Trophoblast cell (in vitro differentiated cells and primary cell): ENCODE results near the gene RABEPK.
"Not testable (repeated sequence)": the region's sequence is repeated elsewhere in the genome, so short reads cannot be mapped to it uniquely, and the experiment has no call there.

ENCODE experiments used
- DNase-seq, 2 donors: peaks; one replicate each; pipeline ENCODE4 v3.0.0-alpha.2; 2016
- H2AFZ ChIP-seq: 2 replicates; pipeline ENCODE4 v1.6.1; 2013; ENCODE audit warnings: low read length, moderate library complexity, mild to moderate bottlenecking; ENCODE audit not compliant: insufficient read depth, poor library complexity
- H2AK5ac ChIP-seq: 2 replicates; pipeline ENCODE4 v1.6.1; 2013; ENCODE audit warnings: mild to moderate bottlenecking, low read length
- H2BK120ac ChIP-seq: 2 replicates; pipeline ENCODE4 v1.6.1; 2013; ENCODE audit warnings: low read length, mild to moderate bottlenecking, moderate library complexity; ENCODE audit not compliant: insufficient read depth, poor library complexity
- H2BK12ac ChIP-seq: 2 replicates; pipeline ENCODE4 v1.6.1; 2013; ENCODE audit warnings: mild to moderate bottlenecking, low read length, moderate library complexity
- H2BK5ac ChIP-seq: 2 replicates; pipeline ENCODE4 v1.6.1; 2013; ENCODE audit warnings: low read length, low read depth, moderate library complexity, mild to moderate bottlenecking; ENCODE audit not compliant: poor library complexity
- H3K14ac ChIP-seq: 2 replicates; pipeline ENCODE4 v1.6.1; 2013; ENCODE audit warnings: mild to moderate bottlenecking, low read length
- H3K18ac ChIP-seq: 2 replicates; pipeline ENCODE4 v1.6.1; 2013; ENCODE audit warnings: mild to moderate bottlenecking, low read length
- H3K23ac ChIP-seq: 2 replicates; pipeline ENCODE4 v1.6.1; 2013; ENCODE audit warnings: low read length
- H3K27ac ChIP-seq: 2 replicates; pipeline ENCODE4 v1.5.1; 2013; ENCODE audit warnings: low read depth, mild to moderate bottlenecking, inconsistent platforms, low read length, moderate library complexity
- H3K27me3 ChIP-seq: 2 replicates; pipeline ENCODE4 v1.6.1; 2013; ENCODE audit warnings: inconsistent platforms, mild to moderate bottlenecking, low read length, moderate library complexity; ENCODE audit not compliant: insufficient read depth
- H3K36me3 ChIP-seq, 2 experiments: 1 replicate in 1 of 2; 2 replicates in 1 of 2; pipeline ENCODE4 v1.6.1; 2013; ENCODE audit warnings: low read length in 2 of 2, mild to moderate bottlenecking in 2 of 2, moderate library complexity in 1 of 2; ENCODE audit not compliant: insufficient read depth in 2 of 2, control insufficient read depth in 1 of 2
- H3K4ac ChIP-seq: 2 replicates; pipeline ENCODE4 v1.6.1; 2013; ENCODE audit warnings: low read depth, mild to moderate bottlenecking, low read length, moderate library complexity
- H3K4me1 ChIP-seq, 2 experiments: 1 replicate in 1 of 2; 2 replicates in 1 of 2; pipeline ENCODE4 v1.6.1; 2013; ENCODE audit warnings: low read length in 2 of 2, mild to moderate bottlenecking in 2 of 2, moderate library complexity in 1 of 2; ENCODE audit not compliant: insufficient read depth in 2 of 2, control insufficient read depth in 1 of 2
- H3K4me2 ChIP-seq: 2 replicates; pipeline ENCODE4 v1.6.1; 2013; ENCODE audit warnings: inconsistent platforms, mild to moderate bottlenecking, low read length, moderate library complexity
- H3K4me3 ChIP-seq: 2 replicates; pipeline ENCODE4 v1.5.1; 2013; ENCODE audit warnings: mild to moderate bottlenecking, low read depth, low read length, inconsistent platforms
- H3K79me1 ChIP-seq: one replicate; pipeline ENCODE4 v1.6.1; 2013; ENCODE audit warnings: low read length
- H3K79me2 ChIP-seq: 2 replicates; pipeline ENCODE4 v1.6.1; 2013; ENCODE audit warnings: low read length, mild to moderate bottlenecking; ENCODE audit not compliant: control insufficient read depth, insufficient read depth, poor library complexity
- H3K9ac ChIP-seq: 2 replicates; pipeline ENCODE4 v1.6.1; 2013; ENCODE audit warnings: mild to moderate bottlenecking, low read length
- H3K9me3 ChIP-seq: 2 replicates; pipeline ENCODE4 v1.6.1; 2013; ENCODE audit warnings: low read depth, mild to moderate bottlenecking, control low read depth, inconsistent platforms, low read length; ENCODE audit not compliant: insufficient read depth
- H4K12ac ChIP-seq: 2 replicates; pipeline ENCODE4 v1.6.1; 2013; ENCODE audit warnings: low read depth, mild to moderate bottlenecking, low read length, moderate library complexity
- H4K8ac ChIP-seq: 2 replicates; pipeline ENCODE4 v1.6.1; 2013; ENCODE audit warnings: low read depth, mild to moderate bottlenecking, low read length, moderate library complexity
- H4K91ac ChIP-seq: one replicate; pipeline ENCODE4 v1.6.1; 2013; ENCODE audit warnings: low read depth, mild to moderate bottlenecking, low read length, moderate library complexity
- WGBS: extraction: QIAGEN DNeasy Blood & Tissue Kit; methylation state at CpG from one replicate; pipeline ENCODE4 v1.1.7; 2013; ENCODE audit warnings: missing lambda C conversion rate; ENCODE audit not compliant: insufficient read length, insufficient coverage; ENCODE audit errors: extremely low coverage; 5-methylcytosine and 5-hydroxymethylcytosine counted together

Gene RABEPK

DNA sequence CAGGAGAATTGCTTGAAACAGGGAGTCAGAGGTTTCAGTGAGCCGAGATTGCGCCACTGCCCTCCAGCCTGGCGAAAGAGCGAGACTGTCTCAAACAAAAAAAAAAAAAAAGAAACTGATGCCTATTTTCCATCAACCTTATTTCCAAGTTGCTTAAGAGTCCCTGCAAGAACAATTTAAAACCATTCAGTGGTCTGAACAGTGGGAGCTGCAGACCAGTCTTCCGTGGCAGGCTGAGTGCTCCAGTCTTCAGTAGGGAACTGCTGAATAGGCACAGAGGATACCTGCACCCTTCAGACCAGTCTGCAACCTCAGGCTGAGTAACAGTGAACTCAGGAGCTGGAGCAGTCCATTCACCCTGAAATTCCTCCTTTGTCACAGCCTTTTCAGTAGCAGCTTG is 5.9 kb upstream of the RABEPK start:
- not testable (repeated sequence) for H3K4ac ChIP-seq, H2BK12ac ChIP-seq, H3K9me3 ChIP-seq, DNase-seq, H3K18ac ChIP-seq, H3K4me1 ChIP-seq, H3K27ac ChIP-seq, H2AK5ac ChIP-seq, H4K91ac ChIP-seq, H4K8ac ChIP-seq, H3K4me2 ChIP-seq, H2BK120ac ChIP-seq, H4K12ac ChIP-seq, H2BK5ac ChIP-seq, H3K79me1 ChIP-seq, H3K79me2 ChIP-seq, H3K4me3 ChIP-seq, H3K36me3 ChIP-seq, H3K23ac ChIP-seq, H3K9ac ChIP-seq, H3K14ac ChIP-seq, H3K27me3 ChIP-seq, H2AFZ ChIP-seq
- WGBS = no CpG with 5 or more reads among the region's 5 CpGs

DNA sequence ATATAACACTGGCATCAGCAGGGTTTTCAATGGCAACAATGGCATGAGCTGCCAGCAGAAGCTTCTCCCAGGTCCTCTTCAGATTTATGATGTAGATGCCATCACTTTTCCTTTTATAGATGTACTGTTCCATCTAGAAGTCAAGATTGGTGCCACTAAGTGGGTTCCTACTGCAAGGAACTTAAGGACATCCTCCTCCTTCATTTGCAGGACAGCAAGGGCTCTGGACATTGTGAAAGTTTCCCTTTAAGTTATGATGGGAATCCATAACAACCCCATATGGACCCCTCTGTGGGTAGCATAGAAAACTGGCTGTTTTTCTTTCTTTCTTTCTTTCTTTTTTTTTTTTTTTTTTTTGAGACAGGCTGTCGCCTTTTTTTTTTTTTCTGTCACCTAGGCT is 4.8 kb upstream of the RABEPK start:
- not testable (repeated sequence) for H3K9me3 ChIP-seq, H2AK5ac ChIP-seq, H3K4me1 ChIP-seq, H3K79me2 ChIP-seq, H3K27ac ChIP-seq, H2BK5ac ChIP-seq, H3K79me1 ChIP-seq, H3K4me3 ChIP-seq, H4K8ac ChIP-seq, H3K27me3 ChIP-seq, H3K36me3 ChIP-seq, H3K18ac ChIP-seq, H3K4me2 ChIP-seq, H2AFZ ChIP-seq, H3K14ac ChIP-seq, H4K12ac ChIP-seq, H2BK12ac ChIP-seq, H4K91ac ChIP-seq, H3K23ac ChIP-seq, H2BK120ac ChIP-seq, DNase-seq, H3K9ac ChIP-seq, H3K4ac ChIP-seq
- WGBS = no CpG with 5 or more reads among the region's 1 CpG

DNA sequence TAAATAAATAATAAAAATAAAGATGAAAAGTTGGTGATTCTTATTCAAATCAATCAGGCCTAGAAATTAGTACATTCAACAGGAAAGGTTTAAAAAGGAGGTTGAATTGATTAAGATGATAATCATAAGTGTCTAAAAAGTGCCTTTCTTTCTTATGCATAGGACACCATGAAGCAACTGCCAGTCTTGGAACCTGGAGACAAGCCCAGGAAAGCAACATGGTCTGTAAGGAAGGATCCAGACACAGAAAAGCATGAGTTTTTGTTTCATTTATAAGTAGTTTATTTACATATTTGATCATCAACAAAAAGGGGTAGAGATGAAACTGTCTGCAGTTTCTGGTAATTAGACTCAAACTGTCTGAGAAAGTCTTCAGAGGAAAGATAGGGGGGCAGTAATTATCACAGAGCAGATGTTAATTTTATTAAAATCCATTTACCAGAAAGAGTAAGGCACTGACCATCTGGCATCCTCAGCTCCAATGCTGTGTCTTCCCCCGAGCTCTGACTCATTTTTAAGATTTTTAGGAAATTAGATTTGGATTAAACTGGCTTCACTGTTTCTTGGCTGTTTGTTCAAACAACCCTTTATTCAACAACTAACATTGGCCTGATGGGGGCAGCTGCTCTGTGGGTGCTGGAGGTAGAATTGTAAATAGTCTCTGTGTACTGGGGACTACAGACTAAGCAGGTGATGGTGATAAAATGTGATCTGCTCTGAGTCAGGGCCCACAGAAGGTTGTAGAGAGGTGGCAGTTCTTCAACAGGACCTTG is 2.7 kb downstream of the RABEPK start:
- WGBS = no CpG with 5 or more reads among the region's 1 CpG
- Histone ChIP-seq H2AFZ (no peak overlapping the region), H2BK12ac (no peak overlapping the region), H3K18ac (no peak overlapping the region), H4K12ac (no peak overlapping the region), H3K9me3 (no peaks in the 10 kb centered on the region), H3K4ac (no peak overlapping the region), H3K79me1 (peaks cover 8% of the 10 kb centered on the region), H3K27ac (no peak overlapping the region), H4K8ac (no peak overlapping the region), H2AK5ac (no peak overlapping the region), H3K23ac (no peak overlapping the region), H3K36me3 (peaks cover 6 to 9% of the 10 kb centered on the region in 2 experiments), H4K91ac (no peak overlapping the region), H3K4me3 (no peak overlapping the region), H3K4me2 (no peak overlapping the region), H3K9ac (no peak overlapping the region), H2BK120ac (no peak overlapping the region), H3K4me1 (peaks cover 3 to 5% of the 10 kb centered on the region in 2 experiments), H3K79me2 (peaks cover 5% of the 10 kb centered on the region), H3K27me3 (no peaks in the 10 kb centered on the region), H3K14ac (no peak overlapping the region), H2BK5ac (no peak overlapping the region)
- DNase-seq = no peak

DNA sequence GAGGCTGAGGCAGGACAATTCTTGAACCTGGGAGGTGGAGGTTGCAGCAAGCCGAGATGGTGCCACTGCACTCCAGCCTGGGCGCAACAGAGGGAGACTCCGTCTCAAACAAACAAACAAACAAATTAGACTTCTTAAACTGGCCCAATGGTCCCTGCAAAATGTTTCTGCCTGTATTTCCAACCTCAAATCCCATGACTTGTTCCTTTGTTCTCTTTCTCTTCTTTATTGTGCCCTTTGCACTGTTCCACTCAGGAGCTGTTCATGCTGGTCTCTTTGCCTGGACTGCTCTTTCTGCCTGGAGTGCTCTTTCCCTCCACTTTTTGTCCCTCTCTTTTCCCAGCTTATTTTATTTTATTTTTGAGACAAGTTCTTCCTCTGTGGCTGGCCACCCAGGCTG is 4.1 kb downstream of the RABEPK start:
- Histone ChIP-seq H3K4me3 (no peak overlapping the region), H2AFZ (no peak overlapping the region), H3K4me1 (peaks cover 3 to 4% of the 10 kb centered on the region in 2 experiments), H4K12ac (no peak overlapping the region), H3K4me2 (no peak overlapping the region), H2BK5ac (no peak overlapping the region), H3K4ac (no peak overlapping the region), H2BK12ac (no peak overlapping the region), H3K27me3 (no peaks in the 10 kb centered on the region), H2BK120ac (no peak overlapping the region), H3K18ac (no peak overlapping the region), H3K9ac (no peak overlapping the region), H3K27ac (no peak overlapping the region), H3K79me2 (peaks cover 5% of the 10 kb centered on the region), H3K23ac (no peak overlapping the region), H3K14ac (no peak overlapping the region), H2AK5ac (no peak overlapping the region), H4K8ac (no peak overlapping the region), H4K91ac (no peak overlapping the region), H3K9me3 (no peaks in the 10 kb centered on the region), H3K79me1 (peaks cover 7% of the 10 kb centered on the region), H3K36me3 (peaks cover 7 to 14% of the 10 kb centered on the region in 2 experiments)
- no peak for DNase-seq
- no CpG with 5 or more reads among the region's 3 CpGs for WGBS
